Measurements from ENCODE around the gene LUC7L.

- TF ChIP-seq POLR2AphosphoS5 (IDR thresholded peaks at IDR 0.05; ENCODE audit: insufficient read depth in 1 of 2, low read depth in 1 of 2) (no peak), CTCF (IDR thresholded peaks at IDR 0.05) (no peak)
Measured at GRCh38 chr16:242281-242680, 13.0 kb upstream of the LUC7L start.
